ENCODE measurements around the gene RDH16.

DNA sequence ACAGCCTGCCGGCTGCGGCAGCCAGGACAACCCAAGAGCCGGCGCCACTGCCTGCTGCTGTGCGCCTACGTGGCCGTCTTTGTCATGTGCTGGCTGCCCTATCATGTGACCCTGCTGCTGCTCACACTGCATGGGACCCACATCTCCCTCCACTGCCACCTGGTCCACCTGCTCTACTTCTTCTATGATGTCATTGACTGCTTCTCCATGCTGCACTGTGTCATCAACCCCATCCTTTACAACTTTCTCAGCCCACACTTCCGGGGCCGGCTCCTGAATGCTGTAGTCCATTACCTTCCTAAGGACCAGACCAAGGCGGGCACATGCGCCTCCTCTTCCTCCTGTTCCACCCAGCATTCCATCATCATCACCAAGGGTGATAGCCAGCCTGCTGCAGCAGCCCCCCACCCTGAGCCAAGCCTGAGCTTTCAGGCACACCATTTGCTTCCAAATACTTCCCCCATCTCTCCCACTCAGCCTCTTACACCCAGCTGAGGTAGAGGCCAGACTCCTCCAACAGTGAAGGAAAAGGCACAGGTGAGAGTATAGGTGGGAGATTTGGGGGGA is 38.6 kb upstream of the RDH16 start:
- TF ChIP-seq, protein P1, sequence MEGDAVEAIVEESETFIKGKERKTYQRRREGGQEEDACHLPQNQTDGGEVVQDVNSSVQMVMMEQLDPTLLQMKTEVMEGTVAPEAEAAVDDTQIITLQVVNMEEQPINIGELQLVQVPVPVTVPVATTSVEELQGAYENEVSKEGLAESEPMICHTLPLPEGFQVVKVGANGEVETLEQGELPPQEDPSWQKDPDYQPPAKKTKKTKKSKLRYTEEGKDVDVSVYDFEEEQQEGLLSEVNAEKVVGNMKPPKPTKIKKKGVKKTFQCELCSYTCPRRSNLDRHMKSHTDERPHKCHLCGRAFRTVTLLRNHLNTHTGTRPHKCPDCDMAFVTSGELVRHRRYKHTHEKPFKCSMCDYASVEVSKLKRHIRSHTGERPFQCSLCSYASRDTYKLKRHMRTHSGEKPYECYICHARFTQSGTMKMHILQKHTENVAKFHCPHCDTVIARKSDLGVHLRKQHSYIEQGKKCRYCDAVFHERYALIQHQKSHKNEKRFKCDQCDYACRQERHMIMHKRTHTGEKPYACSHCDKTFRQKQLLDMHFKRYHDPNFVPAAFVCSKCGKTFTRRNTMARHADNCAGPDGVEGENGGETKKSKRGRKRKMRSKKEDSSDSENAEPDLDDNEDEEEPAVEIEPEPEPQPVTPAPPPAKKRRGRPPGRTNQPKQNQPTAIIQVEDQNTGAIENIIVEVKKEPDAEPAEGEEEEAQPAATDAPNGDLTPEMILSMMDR (IDR thresholded peaks at IDR 0.05): no peak
- TF ChIP-seq EP300 (IDR thresholded peaks at IDR 0.05): no peak
